ENCODE measurements around the gene UHRF1. TPM values are rescaled to one million over a fixed set of nuclear protein-coding genes. Genes with fewer than 3 reads are reported as not detected.
"Not testable (repeated sequence)": the region's sequence is repeated elsewhere in the genome, so short reads cannot be mapped to it uniquely, and the experiment has no call there.

The UHRF1 gene
- total RNA-seq, 2 donors from 2014 or later = 4.2 to 10.0 TPM

DNA sequence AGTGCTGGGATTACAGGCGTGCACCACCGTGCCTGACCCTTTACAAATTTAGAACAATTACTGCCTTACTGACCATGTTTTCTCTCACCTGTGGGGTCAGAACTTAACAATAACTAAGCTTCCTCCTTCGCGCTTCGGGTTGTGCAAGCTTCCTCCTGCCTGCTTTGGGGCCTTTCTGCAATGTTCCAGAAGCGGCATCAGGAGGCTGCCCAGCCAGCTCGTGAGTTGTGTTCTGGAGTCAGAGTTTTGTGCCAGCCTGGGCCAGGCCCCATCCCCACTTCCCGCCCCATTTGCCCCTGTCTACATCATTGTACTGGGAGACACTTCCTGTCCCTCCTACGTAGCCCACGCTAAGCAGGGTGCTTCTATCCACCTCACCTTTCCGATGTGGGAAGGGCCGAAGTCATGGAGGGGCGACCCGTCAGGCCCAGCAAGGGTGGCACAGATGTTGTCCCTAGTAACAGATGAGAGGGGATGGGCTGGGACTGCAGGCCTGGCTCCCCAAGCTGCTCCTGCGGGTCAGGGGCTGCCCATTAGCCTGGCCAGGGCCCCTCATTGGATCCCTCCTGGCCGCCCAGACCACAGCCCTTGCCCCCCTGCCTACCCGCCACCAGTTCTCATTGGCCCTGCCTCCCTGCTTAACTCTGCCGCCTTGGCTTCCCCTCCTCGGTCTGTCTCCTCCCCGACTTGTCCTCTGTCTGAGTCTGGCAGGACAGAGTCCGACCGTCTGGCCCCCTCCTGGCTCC lies 13.4 kb downstream of the UHRF1 start:
- intact Hi-C loops (cut with DNase I, micrococcal nuclease) = no loop called here
- ATAC-seq (no peak), DNase-seq (no peak)

DNA sequence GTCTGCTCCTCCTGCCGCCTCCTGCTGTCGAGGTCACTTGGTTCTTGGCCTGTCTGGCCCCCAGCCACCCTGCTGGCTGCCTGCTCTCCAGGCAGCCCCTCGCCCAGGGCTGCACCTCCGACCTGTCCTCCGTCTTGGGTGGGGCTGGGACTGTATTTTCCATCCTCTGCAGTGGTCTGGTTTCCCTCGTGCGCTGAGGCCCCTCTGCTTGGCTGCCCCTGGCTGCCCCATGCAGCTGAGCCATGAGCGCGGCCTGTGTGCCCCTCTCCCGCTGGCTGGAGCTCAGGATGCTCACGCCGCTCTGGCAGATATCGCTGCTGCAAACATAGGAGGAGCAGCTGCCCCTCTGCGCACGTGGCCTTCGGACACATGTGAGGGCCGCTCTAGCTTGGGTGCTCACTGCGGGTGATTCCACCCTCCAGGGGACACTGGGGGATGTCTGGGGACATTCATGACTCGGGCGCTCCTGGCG lies 14.0 kb downstream of the UHRF1 start:
- ATAC-seq = no peak
- intact Hi-C loops (cut with DNase I, micrococcal nuclease) = no loop called here

GRCh38 chr19:4929186-4929585 lies 19.9 kb downstream of the UHRF1 start:
- DNase-seq (no peak), ATAC-seq (no peak)
- intact Hi-C loops (cut with DNase I, micrococcal nuclease) = no loop called here

More for the DNA sequence above, 14.0 kb downstream of the UHRF1 start:
- DNase-seq = no peak

DNA sequence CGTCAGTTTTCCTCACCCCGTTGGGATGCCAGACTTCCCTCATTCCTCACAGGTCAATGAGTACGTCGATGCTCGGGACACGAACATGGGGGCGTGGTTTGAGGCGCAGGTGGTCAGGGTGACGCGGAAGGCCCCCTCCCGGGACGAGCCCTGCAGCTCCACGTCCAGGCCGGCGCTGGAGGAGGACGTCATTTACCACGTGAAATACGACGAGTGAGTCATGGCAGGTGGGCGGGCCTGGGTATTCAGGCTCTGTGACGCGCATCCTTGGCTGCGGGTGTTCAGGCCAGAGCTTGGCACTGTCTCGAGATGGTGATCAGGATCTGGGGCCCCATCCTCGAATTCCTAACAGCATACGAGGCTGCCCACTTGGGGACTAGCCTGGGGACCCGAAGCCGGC lies 21.4 kb downstream of the UHRF1 start:
- no peak for ATAC-seq
- intact Hi-C loops (cut with DNase I, micrococcal nuclease) = no loop called here
- no peak for DNase-seq

DNA sequence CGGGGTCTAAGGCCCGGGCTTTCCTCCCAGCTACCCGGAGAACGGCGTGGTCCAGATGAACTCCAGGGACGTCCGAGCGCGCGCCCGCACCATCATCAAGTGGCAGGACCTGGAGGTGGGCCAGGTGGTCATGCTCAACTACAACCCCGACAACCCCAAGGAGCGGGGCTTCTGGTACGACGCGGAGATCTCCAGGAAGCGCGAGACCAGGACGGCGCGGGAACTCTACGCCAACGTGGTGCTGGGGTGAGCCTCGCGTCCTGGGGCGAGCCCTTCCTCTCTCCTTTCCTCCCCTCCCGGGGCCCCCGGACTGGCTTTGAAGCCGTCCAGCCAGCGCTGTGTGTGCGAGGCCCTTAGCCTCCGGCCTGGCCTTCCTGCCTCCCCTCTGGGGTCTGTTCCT lies 23.4 kb downstream of the UHRF1 start:
- DNase-seq (no peak), ATAC-seq (no peak)
- intact Hi-C loops (cut with DNase I, micrococcal nuclease) = no loop called here

DNA sequence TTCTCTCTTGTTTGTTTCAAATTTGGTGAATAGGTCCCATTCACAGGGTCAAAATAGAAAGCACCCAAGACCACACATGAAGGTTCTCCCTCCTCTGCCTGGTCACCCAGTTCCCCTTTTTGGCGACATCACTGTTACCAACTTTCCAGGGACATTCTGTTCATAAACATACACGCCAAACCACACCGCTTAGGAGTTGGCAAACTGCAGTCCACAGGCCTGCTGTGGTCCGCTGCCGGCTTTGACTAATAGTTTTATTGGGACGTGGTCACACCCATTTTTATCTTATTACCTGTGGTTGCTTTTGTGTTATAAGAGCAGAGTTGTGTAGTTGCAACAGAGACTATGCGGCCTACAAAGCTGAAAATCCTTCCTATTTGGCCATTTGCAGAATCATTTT lies 24.2 kb downstream of the UHRF1 start:
- DNase-seq (peak; percentile 13 to 55), ATAC-seq (peak; percentile 77)
- intact Hi-C loops (cut with DNase I, micrococcal nuclease) = no loop called here

- no peak for DNase-seq
- ATAC-seq = no peak
- intact Hi-C loops (cut with DNase I, micrococcal nuclease) = no loop called here
These were observed 26.1 kb downstream of the UHRF1 start for GRCh38 chr19:4935444-4935843.

DNA sequence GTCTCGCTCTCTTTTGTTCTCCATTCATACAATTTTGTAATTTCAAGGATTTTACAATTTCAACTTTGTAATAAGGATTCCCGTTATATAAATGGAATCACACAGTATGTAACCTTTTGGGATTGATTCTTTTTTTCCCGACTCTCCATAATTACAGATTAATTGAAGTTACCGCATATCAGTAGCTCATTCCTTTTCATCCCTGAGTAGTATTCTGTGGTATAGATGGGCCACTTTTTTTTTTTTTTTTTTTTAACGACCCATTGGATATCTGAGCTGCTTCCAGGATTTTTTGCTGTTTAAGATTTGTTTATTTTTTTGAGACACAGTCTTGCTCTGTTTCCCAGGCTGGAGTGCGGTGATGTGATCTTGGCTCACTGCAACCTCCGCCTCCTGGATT lies 27.8 kb downstream of the UHRF1 start:
- intact Hi-C loops (cut with DNase I, micrococcal nuclease) = no loop called here
- ATAC-seq (no peak), DNase-seq (no peak)

- ATAC-seq; DNase-seq; intact Hi-C loops (cut with DNase I, micrococcal nuclease): not testable (repeated sequence)
These were observed 29.2 kb downstream of the UHRF1 start for GRCh38 chr19:4938461-4938860.

GRCh38 chr19:4939466-4939865 lies 30.2 kb downstream of the UHRF1 start:
- no peak for DNase-seq
- no peak for ATAC-seq
- intact Hi-C loops (cut with DNase I, micrococcal nuclease) = no loop called here

GRCh38 chr19:4941638-4942169 lies 32.4 kb downstream of the UHRF1 start:
- ATAC-seq; intact Hi-C loops (cut with DNase I, micrococcal nuclease); DNase-seq: not testable (repeated sequence)

DNA sequence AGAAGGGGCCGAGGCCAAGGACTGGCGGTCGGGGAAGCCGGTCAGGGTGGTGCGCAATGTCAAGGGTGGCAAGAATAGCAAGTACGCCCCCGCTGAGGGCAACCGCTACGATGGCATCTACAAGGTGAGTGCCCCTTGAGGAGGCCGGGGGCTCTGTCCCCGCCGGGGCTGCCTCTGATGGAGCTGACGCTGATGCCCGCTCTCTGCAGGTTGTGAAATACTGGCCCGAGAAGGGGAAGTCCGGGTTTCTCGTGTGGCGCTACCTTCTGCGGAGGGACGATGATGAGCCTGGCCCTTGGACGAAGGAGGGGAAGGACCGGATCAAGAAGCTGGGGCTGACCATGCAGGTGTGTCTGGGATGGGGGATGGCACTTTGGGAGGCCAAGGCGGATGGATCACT lies 41.3 kb downstream of the UHRF1 start:
- DNase-seq; ATAC-seq; intact Hi-C loops (cut with DNase I, micrococcal nuclease): not testable (repeated sequence)

- ATAC-seq = no peak
- intact Hi-C loops (cut with DNase I, micrococcal nuclease) = no loop called here
- DNase-seq = no peak
These were observed 42.4 kb downstream of the UHRF1 start for GRCh38 chr19:4951656-4952055.

DNA sequence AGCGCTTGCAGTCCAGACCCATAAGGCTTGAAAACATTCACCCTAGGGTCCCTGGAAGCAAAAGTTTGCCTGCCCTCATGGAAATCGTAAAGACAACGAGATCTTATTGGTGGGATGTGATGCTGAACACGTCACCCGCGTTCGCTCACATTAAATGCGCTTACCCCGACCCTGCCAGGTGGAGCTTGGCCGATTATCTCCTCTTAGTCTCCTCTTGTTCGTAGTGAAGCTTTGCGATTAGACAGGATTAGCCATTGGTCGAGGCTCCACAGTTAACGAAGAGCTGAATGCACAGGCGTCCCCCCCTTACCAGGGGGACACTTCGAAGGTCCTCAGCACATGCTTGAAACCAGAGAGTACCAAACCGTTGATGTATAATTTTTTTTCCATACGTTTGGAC lies 43.6 kb downstream of the UHRF1 start:
- intact Hi-C loops (cut with DNase I, micrococcal nuclease) = no loop called here
- DNase-seq (no peak), ATAC-seq (no peak)

DNA sequence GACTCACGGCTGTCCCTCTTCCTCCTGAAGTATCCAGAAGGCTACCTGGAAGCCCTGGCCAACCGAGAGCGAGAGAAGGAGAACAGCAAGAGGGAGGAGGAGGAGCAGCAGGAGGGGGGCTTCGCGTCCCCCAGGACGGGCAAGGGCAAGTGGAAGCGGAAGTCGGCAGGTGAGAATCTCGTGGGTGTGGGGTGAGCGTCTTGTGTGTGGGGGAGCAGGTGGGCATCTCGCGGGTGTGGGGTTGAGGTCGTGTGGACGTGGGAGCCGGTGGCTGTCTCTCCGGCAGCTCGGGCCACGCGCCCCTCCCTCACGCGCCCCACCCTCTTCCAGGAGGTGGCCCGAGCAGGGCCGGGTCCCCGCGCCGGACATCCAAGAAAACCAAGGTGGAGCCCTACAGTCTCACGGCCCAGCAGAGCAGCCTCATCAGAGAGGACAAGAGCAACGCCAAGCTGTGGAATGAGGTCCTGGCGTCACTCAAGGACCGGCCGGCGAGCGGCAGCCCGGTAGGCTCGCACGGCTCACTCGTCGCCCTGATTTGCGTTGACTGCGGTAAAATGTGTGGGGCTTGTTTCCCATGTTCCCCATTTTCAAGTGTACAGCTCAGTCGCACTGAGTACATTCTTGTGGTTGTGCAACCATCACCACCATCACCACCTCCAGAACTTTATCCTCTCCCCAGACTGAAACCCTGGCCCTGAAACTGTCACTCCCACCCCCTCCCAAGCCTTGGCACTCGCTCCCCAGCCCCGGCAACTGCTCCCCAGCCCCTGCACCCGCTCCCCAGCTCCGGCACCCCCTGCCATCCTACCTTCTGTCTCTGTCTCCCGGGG lies 45.2 kb downstream of the UHRF1 start:
- intact Hi-C loops (cut with DNase I, micrococcal nuclease); DNase-seq; ATAC-seq: not testable (repeated sequence)

DNA sequence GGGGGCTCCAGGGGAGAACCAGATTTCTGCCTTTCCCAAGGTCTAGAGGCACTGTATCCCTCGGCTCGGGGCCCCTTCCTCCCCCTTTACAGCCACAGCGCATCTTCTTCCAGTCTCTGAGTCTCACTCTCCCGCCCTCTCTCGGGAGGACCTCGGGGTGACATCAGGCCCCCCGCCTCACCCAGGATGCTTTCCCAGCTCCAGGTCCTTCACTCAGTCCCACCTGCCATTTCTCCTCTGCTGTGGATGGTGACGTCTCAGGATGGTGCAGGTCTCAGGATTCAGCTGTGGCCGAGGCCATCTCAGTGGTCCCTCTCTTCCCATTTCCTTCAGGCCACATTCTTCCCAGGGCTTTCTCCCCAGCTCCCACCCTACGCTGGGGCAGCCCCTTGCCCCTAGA lies 46.0 kb downstream of the UHRF1 start:
- no peak for ATAC-seq
- DNase-seq = no peak
- intact Hi-C loops (cut with DNase I, micrococcal nuclease) = no loop called here

GRCh38 chr19:4957981-4958380 lies 48.7 kb downstream of the UHRF1 start:
- DNase-seq (no peak), ATAC-seq (no peak)
- intact Hi-C loops (cut with DNase I, micrococcal nuclease) = no loop called here

DNA sequence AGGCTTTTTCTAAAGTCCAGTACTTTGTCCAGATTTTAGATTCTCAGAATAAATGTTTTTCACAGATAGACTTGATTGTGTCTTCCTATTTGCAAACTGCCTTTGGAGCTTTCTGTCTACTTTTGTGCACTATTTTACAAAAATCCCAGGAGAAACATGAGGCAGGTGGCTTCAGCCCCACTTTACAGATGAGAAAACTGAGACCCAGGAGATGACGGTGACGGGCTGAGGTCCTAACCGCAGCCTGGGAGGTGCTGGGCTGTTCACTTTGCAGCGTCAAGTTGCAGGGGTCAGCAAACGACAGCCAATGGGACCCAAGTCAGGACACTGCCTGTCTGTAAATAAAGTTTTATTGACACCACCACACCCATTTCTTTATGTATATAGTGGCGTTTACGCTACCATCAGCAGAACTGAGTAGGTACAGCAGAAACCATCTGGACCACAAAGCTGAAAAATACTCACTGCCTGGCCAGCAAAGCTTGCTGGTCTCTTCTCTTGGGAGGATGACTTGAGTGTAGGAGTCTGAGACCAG lies 52.9 kb downstream of the UHRF1 start:
- intact Hi-C loops (cut with DNase I, micrococcal nuclease) = no loop called here
- peak; percentile 53 for ATAC-seq
- DNase-seq = no peak

DNA sequence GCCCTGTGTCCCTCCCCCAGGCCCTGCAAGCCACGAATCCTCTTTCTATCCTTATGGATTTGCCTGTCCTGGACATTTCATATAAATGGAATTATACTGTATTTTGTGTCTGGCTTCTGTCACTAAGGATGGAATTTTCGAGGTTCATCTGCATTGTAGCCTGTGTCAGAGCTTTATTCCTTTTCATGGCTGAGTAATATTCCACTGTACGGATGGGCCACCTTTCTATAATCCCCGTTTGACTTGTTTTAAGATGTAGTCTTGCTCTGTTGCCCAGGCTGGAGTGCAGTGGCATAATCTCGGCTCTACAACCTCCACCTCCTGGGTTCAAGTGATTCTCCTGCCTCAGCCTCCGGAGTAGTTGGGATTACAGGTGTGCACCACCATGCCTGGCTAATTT lies 55.8 kb downstream of the UHRF1 start:
- DNase-seq = no peak
- ATAC-seq = no peak
- intact Hi-C loops (cut with DNase I, micrococcal nuclease) = no loop called here

- no peak for ATAC-seq
- no peak for DNase-seq
- intact Hi-C loops (cut with DNase I, micrococcal nuclease) = no loop called here
These were observed 57.3 kb downstream of the UHRF1 start for GRCh38 chr19:4966591-4966990.

Data from left colon (tissue), 2 donors.